Memory B cell (primary cell): ENCODE measurements around the gene TEDC1.

Experiments
- ATAC-seq: fragments of 150-1000 bp; cut with Tn5 transposase; 2 replicates; pipeline ENCODE4 v1.10.0; 2021; ENCODE audit warnings: low read depth, mild to moderate bottlenecking, moderate library complexity
- DNase-seq, 2 donors: peaks; one replicate each; pipeline ENCODE4 v3.0.0; 2022; ENCODE audit warnings: low spot score in 2 of 2
- H3K27ac Mint-ChIP-seq: one replicate; pipeline ENCODE4 v1.8.0; 2022; ENCODE audit warnings: mild to moderate bottlenecking, moderate library complexity, mixed read lengths
- H3K27me3 Mint-ChIP-seq: one replicate; pipeline ENCODE4 v1.8.0; 2022; ENCODE audit warnings: mixed read lengths
- H3K36me3 Mint-ChIP-seq: one replicate; pipeline ENCODE4 v1.8.0; 2022; ENCODE audit warnings: mild to moderate bottlenecking, mixed read lengths
- H3K4me1 Mint-ChIP-seq: one replicate; pipeline ENCODE4 v1.8.0; 2022; ENCODE audit warnings: mixed read lengths
- H3K4me3 Mint-ChIP-seq: one replicate; pipeline ENCODE4 v1.8.0; 2022; ENCODE audit warnings: mild to moderate bottlenecking, moderate library complexity, mixed read lengths
- H3K9me3 Mint-ChIP-seq: one replicate; pipeline ENCODE4 v1.8.0; 2022; ENCODE audit warnings: mixed read lengths

TEDC1 gene

DNA sequence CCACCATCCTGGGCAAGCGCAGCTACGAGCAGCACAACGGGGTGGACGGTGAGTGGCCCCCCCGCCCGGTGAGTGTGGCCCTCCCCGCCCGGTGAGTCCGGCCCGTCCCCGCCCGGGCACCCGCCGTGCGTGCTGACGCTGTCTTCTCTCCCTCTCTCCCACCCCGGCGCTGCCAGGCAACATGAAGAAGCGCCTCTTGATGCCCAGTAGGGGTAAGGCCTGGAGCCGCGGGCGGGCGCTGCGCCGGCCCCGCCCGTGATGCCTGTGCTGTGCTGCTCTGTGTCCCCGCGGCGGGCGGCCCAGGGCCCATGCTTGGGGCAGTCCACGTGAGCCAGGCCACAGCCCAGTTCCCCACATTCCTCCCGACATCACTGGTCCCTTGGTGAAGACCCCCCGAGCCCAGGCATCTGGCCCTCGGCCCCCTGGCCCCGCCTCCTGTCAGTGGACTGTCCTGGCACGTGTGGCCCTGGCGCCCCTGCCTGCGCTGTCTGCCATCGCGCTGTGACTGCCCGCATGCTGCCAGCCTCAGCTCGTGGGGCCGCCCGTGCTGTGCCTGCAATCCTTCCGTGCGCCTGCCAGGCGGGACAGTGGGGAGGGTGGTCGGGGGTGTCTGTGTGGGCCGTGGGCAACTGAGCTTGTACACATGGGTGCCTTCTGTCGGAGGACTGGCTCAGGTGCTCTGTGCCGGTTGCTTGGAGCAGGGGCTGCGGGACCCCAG is 24.4 kb upstream of the TEDC1 start:
- ATAC-seq (no peak), DNase-seq (no peak)
- Mint-ChIP-seq H3K4me3 (no peak overlapping the region), H3K27me3 (no peaks in the 10 kb centered on the region), H3K9me3 (no peaks in the 10 kb centered on the region), H3K27ac (no peak overlapping the region), H3K36me3 (peaks cover 8% of the 10 kb centered on the region), H3K4me1 (no peaks in the 10 kb centered on the region)

DNA sequence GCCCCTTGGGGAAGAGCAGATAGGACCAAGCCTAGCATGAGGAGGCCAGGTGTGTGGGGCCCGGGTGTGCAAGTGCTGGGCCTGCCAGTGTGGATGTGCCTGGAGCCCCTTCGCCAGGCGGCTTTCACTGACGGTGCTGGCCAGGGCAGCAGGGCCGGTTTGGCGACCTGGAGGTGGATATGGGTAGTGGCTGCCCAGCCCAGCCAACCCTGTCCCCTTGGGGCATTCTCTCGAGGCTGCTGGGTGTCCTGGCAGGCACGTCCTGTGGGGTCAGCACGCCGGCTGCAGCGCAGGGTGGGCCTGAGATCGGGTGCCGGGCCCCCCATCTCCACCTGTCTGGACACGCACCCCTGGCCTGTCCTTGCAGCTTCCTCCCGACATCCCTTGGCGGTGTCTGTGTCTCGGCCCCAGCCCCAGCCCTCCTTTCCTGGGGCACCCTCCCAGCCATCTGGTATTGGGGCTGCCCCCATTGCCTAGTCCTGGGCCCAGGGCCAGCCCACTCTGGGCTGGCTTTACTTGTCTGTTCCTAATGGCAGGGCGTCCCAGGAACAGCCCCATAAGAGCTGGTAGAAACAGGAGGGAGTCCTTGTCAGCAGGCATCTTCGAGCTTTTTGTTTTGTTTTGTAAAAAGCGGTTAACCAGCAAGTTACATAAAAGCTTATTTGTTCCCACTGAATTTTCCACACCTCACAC is 23.7 kb upstream of the TEDC1 start:
- ATAC-seq, result no peak
- no peak for DNase-seq

DNA sequence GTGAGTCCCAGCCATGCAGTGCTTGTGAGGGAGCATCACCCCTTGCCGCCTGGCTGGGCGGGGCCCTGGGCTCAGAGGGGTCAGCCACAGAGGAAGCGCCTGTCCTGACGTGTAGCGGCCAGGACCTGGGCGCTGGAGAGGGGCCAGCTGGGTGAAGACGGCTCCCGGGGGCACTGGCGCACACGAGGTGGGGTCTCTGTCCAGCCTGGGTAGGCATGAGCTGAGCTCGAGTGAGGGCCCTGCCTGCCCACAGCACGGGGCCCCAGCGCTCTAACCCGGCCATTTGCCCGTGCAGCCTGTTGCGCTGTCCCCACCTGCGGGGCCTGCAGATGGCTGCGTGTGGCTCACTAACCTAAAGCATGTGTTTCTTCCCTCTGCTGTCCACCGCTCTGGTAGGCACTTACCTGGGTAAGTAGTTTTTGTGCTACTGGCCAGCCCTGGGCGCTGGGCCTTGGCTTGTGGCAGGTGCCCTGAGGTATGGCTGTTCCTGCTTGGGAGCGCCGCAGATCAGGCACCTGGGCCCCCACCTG is 23.0 kb upstream of the TEDC1 start:
- Mint-ChIP-seq H3K9me3 (no peaks in the 10 kb centered on the region), H3K4me1 (peaks cover 2% of the 10 kb centered on the region), H3K27me3 (no peaks in the 10 kb centered on the region), H3K27ac (no peak overlapping the region), H3K4me3 (no peak overlapping the region), H3K36me3 (peaks cover 6% of the 10 kb centered on the region)
- no peak for DNase-seq
- ATAC-seq, result no peak

More for the DNA sequence above, 23.7 kb upstream of the TEDC1 start:
- peaks cover 2% of the 10 kb centered on the region for H3K4me1 Mint-ChIP-seq
- H3K27ac Mint-ChIP-seq, result no peak overlapping the region
- no peaks in the 10 kb centered on the region for H3K27me3 Mint-ChIP-seq
- no peaks in the 10 kb centered on the region for H3K9me3 Mint-ChIP-seq
- peaks cover 8% of the 10 kb centered on the region for H3K36me3 Mint-ChIP-seq
- H3K4me3 Mint-ChIP-seq, result no peak overlapping the region

DNA sequence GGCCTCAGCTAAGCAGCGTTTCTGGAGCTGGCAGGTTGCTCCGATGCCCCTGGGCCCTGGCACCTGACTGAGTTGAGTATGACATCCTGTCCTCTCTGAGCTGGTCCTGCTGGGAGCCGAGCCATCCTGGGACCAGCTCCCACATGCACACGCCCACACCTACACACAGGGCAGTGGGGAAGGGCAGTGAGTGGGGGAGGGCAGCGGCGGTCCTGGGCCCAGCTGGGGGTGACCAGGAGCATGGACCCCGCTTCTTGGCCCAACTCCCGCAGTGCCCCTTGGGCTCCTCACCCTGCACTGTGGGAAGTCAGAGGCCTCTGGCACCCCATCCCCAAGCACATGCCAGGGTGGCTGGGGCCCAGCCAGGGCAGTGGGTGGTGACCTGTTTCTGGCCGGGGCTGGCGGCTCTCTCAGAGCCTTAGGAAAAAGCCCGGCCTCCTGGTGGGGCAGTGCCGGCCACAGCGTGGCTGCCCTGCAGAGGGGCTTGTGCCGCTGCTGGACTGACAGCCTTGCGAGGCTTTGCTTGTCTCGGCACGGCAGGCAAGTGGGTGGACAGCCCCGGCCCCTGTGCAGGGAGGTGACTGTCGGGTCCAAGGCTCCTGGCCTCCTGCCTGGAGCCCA is 22.3 kb upstream of the TEDC1 start:
- Mint-ChIP-seq H3K9me3 (no peaks in the 10 kb centered on the region), H3K4me3 (no peak overlapping the region), H3K27ac (no peak overlapping the region), H3K27me3 (no peaks in the 10 kb centered on the region), H3K4me1 (peaks cover 5% of the 10 kb centered on the region), H3K36me3 (peaks cover 5% of the 10 kb centered on the region)
- DNase-seq (no peak), ATAC-seq (no peak)

DNA sequence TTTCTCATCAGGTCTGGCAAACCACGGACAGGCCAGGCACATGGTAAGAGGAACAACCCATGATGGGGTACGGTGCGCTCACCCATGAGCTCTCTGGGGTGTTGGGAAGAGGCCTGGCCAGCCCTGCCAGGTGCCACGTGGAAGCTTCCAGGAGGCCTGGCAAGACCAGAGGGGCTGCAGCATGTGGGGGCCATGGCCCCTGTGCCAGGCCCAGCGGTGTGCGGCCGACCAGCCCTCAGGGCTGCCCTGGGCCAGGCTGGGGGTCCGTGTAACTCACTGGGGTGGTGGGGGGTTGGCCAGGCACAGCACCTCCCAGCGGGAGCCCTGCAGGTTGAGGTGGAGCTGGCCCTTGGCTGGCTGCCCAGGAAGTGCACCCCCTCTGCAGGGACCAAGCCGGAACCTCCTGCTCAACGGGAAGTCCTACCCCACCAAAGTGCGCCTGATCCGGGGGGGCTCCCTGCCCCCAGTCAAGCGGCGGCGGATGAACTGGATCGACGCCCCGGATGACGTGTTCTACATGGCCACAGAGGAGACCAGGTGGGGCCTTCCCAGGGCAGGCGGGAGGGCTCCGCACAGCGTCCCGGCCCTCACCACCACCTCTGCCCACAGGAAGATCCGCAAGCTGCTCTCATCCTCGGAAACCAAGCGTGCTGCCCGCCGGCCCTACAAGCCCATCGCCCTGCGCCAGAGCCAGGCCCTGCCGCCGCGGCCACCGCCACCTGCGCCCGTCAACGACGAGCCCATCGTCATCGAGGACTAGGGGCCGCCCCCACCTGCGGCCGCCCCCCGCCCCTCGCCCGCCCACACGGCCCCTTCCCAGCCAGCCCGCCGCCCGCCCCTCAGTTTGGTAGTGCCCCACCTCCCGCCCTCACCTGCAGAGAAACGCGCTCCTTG is 21.3 kb upstream of the TEDC1 start:
- H3K4me1 Mint-ChIP-seq, result peaks cover 5% of the 10 kb centered on the region
- H3K27ac Mint-ChIP-seq, result no peak overlapping the region
- ATAC-seq, result no peak
- H3K36me3 Mint-ChIP-seq, result peaks cover 3% of the 10 kb centered on the region
- no peak overlapping the region for H3K4me3 Mint-ChIP-seq
- no peaks in the 10 kb centered on the region for H3K9me3 Mint-ChIP-seq
- DNase-seq, result no peak
- no peaks in the 10 kb centered on the region for H3K27me3 Mint-ChIP-seq

DNA sequence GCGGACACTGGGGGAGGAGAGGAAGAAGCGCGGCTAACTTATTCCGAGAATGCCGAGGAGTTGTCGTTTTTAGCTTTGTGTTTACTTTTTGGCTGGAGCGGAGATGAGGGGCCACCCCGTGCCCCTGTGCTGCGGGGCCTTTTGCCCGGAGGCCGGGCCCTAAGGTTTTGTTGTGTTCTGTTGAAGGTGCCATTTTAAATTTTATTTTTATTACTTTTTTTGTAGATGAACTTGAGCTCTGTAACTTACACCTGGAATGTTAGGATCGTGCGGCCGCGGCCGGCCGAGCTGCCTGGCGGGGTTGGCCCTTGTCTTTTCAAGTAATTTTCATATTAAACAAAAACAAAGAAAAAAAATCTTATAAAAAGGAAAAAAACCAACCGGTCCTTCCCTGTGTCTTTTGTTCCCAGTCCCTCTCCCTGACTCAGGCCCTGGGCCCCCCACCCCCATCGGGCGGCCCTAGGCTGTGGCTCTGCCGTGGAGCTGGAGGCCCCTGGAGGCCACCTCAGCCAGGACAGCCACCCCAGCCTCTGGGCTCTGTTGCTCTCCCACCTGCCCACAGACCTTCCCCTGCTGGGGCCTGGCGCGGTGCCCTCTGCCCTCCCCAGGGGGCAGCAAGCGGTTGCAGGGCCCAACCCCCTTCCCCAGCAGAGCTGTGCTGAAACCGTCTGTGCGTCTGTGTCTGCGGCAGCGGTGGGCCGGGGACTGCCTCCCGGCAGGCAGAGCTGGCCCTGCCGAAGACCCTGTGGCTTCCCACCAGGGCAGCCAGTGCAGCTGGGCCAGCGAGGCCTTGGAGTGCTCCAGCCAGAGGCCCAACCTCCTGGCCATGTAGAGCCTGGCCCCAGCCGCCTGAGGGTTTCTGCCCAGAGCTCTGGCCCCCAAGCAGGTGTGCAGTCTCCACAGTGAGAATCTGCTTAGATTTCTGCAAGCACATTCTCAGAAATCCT is 20.4 kb upstream of the TEDC1 start:
- H3K36me3 Mint-ChIP-seq, result peaks cover 1% of the 10 kb centered on the region
- no peak for DNase-seq
- ATAC-seq, result no peak
- H3K4me1 Mint-ChIP-seq, result peaks cover 5% of the 10 kb centered on the region
- no peaks in the 10 kb centered on the region for H3K27me3 Mint-ChIP-seq
- H3K9me3 Mint-ChIP-seq, result no peaks in the 10 kb centered on the region
- H3K4me3 Mint-ChIP-seq, result no peak overlapping the region
- no peak overlapping the region for H3K27ac Mint-ChIP-seq

DNA sequence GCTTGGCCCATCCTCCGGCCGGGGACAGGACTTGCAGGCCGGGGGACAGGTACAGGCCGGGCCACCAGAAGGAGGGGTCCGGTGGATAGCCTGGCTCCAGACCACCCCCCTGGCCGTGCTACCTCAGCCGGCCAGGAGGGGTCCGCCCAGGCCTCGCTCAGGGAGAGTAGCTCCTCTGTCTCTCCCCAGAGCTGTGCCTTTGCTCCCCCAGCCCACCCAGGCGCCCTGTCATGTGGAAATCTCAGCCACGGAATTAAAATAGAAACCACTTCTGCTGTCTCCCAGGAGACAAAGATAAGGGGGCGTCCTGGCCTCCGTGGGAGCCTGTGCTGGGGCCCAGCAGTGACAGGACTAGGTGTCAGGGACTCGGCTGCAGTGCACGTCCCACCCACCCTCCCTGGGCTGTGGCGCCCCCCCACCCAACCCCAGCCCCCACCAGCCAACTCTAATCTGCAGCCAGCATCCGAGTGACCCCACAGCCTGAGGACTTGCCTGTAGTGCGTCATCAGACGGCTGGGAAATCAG is 19.7 kb upstream of the TEDC1 start:
- Mint-ChIP-seq H3K36me3 (peaks cover 1% of the 10 kb centered on the region), H3K27me3 (no peaks in the 10 kb centered on the region), H3K4me3 (no peak overlapping the region), H3K4me1 (peaks cover 5% of the 10 kb centered on the region), H3K9me3 (no peaks in the 10 kb centered on the region), H3K27ac (no peak overlapping the region)
- no peak for DNase-seq
- ATAC-seq, result no peak

DNA sequence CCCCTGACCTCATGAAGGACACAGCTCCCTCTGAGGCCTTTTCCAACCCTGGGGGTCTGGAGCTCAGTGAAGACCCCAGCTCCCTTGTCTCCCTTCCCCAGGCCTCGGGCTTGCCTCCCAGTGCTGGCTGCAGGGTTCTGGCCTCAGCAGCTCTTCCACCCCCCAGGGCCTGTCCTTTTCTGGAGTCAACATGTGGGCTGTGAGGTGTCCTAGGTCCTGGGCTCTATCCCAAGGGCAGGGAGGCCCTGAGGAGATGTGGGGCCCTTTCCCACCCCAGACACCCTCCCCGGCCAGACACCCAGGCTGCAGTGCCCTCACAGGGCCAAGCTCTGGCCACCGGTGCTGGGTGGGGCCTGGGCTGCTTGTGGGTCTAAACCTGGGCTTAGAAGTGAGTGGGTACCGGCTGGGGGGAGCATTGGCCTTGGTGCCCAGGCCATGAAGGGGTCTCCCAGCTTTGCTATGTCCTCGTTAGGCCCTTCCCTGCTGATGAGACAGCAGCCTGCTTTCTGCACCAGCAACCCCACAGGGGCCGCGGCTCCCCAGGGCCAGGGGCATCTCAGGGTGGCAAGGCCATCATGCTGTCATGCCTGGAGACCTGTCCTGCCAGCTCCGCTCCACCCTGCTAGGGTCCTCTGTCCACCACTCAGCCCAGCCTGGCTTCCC is 19.1 kb upstream of the TEDC1 start:
- no peak overlapping the region for H3K4me3 Mint-ChIP-seq
- no peak overlapping the region for H3K27ac Mint-ChIP-seq

DNA sequence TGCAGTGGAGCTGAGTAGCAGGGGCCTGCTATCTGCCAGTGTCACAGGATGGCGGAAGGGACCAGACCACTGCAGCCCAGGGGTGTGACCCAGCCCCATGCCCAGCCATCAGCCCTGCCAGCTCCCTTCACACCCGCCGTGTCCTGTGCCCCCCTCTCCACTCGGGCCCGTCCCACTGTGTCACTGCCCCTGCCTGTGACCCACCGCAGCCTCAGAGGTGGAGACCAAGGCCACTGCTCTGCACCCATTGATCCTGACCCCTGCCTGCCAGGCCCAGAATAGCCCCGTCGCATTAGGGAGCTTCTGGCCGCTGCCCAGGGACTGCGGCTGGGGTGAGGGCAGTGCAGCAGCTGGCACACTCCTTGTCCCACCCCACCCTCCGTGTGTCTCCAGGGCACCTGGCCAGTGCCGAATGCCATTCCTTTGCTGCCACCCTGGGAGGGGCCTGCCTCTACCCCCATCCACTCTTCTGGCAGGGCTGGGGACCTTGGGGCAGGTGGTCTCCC is 18.5 kb upstream of the TEDC1 start:
- Mint-ChIP-seq H3K36me3 (peaks cover 5% of the 10 kb centered on the region), H3K4me1 (peaks cover 11% of the 10 kb centered on the region), H3K27me3 (no peaks in the 10 kb centered on the region), H3K9me3 (peaks cover 3% of the 10 kb centered on the region), H3K27ac (no peak overlapping the region), H3K4me3 (no peak overlapping the region)
- DNase-seq (no peak), ATAC-seq (no peak)

More for the DNA sequence above, 19.1 kb upstream of the TEDC1 start:
- Mint-ChIP-seq H3K4me1 (peaks cover 5% of the 10 kb centered on the region), H3K27me3 (no peaks in the 10 kb centered on the region), H3K36me3 (peaks cover 1% of the 10 kb centered on the region), H3K9me3 (no peaks in the 10 kb centered on the region)
- ATAC-seq (no peak), DNase-seq (no peak)

DNA sequence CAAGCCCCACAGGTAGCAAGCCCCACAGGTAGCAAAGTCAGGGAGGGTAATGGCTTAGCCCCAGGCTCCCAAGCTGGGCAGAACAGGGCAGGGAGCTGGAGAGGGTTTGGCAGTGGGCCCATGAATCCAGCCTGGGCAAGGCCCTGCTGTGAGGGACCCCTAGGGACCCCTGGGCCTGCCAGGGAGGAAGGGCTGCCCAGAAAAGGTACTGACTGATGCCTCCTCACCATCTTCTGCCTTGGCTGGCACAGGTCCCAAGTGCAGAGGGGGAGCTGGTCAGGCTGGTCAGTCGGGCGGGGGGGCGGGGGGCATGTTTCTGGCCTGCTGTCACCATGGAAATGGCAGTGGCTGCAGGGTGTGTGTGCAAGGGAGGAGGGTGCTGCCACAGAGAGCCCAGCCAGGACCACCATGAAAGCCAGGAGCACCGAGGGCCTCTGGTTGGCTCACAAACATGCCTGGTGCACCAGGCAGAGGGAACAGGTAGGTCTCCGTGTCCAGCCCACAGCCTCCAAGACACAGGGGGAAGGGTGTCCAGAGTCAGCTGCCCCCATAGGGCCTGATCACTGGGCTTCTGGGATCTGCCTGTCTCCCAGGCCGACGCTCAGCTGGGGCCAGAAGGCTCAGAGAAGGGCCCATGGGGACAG is 17.9 kb upstream of the TEDC1 start:
- Mint-ChIP-seq H3K27me3 (no peaks in the 10 kb centered on the region), H3K4me3 (peak overlapping the region; percentile 85), H3K36me3 (peaks cover 5% of the 10 kb centered on the region), H3K4me1 (peaks cover 13% of the 10 kb centered on the region), H3K27ac (no peak overlapping the region), H3K9me3 (peaks cover 3% of the 10 kb centered on the region)
- ATAC-seq (no peak), DNase-seq (no peak)

DNA sequence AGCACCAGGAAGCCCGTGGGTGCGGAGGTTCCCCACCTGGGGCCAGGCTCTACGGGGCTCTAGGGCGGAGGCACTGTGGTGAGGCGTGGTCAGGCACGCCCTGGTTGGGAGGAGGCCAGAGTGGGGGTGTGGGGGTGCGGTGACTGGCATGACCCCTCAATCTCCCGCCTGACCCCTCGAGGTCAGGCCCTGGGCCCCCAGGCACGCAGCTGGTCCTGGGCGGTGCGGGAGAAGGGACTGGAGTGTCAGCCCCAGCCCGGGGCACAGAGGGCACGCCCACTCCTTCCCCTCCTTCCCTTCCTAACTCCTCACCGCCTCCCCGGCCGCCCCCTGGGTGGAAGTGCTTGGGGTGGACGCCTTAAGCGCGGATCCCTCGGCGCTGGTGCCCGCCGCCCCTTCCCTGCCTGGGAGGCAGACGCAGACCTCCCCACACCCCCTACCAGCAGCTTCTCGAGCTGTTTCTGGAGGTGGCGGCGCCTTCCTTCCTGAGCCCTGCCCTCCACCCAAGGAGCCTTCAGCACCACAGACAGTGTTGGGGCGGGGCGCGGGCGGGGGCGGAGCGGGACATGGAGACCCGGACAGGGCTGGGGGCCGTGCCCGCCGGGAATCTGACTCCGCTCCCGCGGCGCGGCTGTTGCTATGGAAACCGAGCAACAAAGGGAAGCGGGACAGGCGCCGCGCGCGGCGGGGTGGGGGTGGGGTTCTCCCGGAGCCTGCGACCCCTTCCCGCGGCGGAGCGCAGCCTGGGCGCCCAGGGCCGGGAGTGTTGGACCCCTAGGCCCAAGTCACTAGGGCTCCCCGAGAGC is 17.2 kb upstream of the TEDC1 start:
- H3K27ac Mint-ChIP-seq, result peak overlapping the region; percentile 68
- peak; percentile 47 to 63 for DNase-seq
- H3K4me1 Mint-ChIP-seq, result peaks cover 13% of the 10 kb centered on the region
- peak; percentile 45 for ATAC-seq
- peaks cover 3% of the 10 kb centered on the region for H3K9me3 Mint-ChIP-seq
- no peaks in the 10 kb centered on the region for H3K27me3 Mint-ChIP-seq
- H3K4me3 Mint-ChIP-seq, result peak overlapping the region; percentile 85
- peaks cover 5% of the 10 kb centered on the region for H3K36me3 Mint-ChIP-seq
